ENCODE results near the gene TACC2.

TACC2 gene

DNA sequence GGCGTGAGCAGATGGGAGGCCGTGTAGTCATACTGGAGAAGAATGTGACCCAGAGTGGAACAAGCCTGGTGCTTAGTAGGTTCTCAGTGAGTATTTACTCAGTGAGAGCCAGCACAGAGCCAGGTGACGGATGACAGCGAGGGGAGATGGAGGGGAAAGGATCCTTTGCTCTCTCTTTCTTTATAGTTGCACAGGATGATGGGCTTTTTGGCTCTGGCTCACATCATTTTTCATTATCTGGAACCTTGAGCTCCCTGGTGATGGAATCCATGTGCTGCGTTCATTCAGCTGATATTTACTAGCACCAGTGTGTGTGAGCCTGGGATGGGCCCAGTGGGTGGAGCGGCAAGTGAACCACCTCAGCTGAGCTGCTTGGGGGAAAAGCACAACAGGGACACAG, 299.3 kb downstream of the TACC2 start:
- Histone ChIP-seq H3K4me3 (ENCODE audit: insufficient read depth, low read length, poor library complexity, severe bottlenecking) (no peak overlapping the region), H3K9me3 (ENCODE audit: insufficient read depth, low read length) (no peaks in the 10 kb centered on the region), H3K36me3 (ENCODE audit: low read length) (no peaks in the 10 kb centered on the region), H2AFZ (ENCODE audit: low read depth, low read length, severe bottlenecking) (no peak overlapping the region), H3K27me3 (ENCODE audit: low read length) (no peaks in the 10 kb centered on the region), H3K79me2 (ENCODE audit: insufficient read depth, low read length) (no peaks in the 10 kb centered on the region), H4K20me1 (ENCODE audit: low read depth, low read length) (no peaks in the 10 kb centered on the region), H3K4me2 (ENCODE audit: low read depth, low read length, poor library complexity, severe bottlenecking) (no peak overlapping the region), H3K27ac (ENCODE audit: low read depth, low read length) (no peak overlapping the region), H3F3A (ENCODE audit: insufficient read depth) (no peaks in the 10 kb centered on the region), H3K9me2 (replicated peaks; ENCODE audit: insufficient read depth, low read length) (no peaks in the 10 kb centered on the region), H3K9ac (ENCODE audit: low read length) (no peak overlapping the region)
- TF ChIP-seq, protein P1, sequence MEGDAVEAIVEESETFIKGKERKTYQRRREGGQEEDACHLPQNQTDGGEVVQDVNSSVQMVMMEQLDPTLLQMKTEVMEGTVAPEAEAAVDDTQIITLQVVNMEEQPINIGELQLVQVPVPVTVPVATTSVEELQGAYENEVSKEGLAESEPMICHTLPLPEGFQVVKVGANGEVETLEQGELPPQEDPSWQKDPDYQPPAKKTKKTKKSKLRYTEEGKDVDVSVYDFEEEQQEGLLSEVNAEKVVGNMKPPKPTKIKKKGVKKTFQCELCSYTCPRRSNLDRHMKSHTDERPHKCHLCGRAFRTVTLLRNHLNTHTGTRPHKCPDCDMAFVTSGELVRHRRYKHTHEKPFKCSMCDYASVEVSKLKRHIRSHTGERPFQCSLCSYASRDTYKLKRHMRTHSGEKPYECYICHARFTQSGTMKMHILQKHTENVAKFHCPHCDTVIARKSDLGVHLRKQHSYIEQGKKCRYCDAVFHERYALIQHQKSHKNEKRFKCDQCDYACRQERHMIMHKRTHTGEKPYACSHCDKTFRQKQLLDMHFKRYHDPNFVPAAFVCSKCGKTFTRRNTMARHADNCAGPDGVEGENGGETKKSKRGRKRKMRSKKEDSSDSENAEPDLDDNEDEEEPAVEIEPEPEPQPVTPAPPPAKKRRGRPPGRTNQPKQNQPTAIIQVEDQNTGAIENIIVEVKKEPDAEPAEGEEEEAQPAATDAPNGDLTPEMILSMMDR (IDR thresholded peaks at IDR 0.05; ENCODE audit: insufficient read depth, low read length, poor library complexity, severe bottlenecking): no peak
- no peak for TF ChIP-seq EZH2phosphoT487 (conservative IDR thresholded peaks at IDR 0.05; ENCODE audit: low read length)

DNA sequence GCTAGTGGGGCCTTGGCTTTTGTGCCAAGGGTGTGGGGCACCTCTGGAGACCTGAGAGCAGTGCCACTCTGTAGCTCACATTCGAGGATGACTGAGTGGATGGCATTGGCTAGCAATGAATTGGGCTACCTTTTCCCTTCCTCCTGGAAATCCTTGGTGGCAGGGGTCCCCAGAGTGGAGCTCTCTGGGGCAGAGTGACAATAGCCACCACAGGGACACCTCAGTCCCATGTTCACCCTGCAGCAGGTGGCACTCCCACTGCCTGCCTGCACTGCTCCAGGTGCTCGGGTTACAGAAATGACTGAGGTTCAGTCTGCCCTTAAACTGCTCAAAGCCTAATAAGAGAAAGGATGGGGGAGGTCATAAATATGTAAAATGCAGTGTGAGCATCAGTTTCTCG, 300.0 kb downstream of the TACC2 start:
- no peak overlapping the region for H3K27ac ChIP-seq (ENCODE audit: low read depth, low read length)
- H3K9me3 ChIP-seq (ENCODE audit: insufficient read depth, low read length): no peaks in the 10 kb centered on the region
- no peak overlapping the region for H3K4me2 ChIP-seq (ENCODE audit: low read depth, low read length, poor library complexity, severe bottlenecking)
- H2AFZ ChIP-seq (ENCODE audit: low read depth, low read length, severe bottlenecking): no peak overlapping the region
- H3K4me3 ChIP-seq (ENCODE audit: insufficient read depth, low read length, poor library complexity, severe bottlenecking): no peak overlapping the region
- H3F3A ChIP-seq (ENCODE audit: insufficient read depth): no peaks in the 10 kb centered on the region
- no peaks in the 10 kb centered on the region for H3K9me2 ChIP-seq (replicated peaks; ENCODE audit: insufficient read depth, low read length)
- H3K9ac ChIP-seq (ENCODE audit: low read length): no peak overlapping the region
- H4K20me1 ChIP-seq (ENCODE audit: low read depth, low read length): no peaks in the 10 kb centered on the region
- no peaks in the 10 kb centered on the region for H3K79me2 ChIP-seq (ENCODE audit: insufficient read depth, low read length)
- TF ChIP-seq, protein P1 (IDR thresholded peaks at IDR 0.05; ENCODE audit: insufficient read depth, low read length, poor library complexity, severe bottlenecking): no peak
- TF ChIP-seq EZH2phosphoT487 (conservative IDR thresholded peaks at IDR 0.05; ENCODE audit: low read length): no peak
- no peaks in the 10 kb centered on the region for H3K27me3 ChIP-seq (ENCODE audit: low read length)
- no peaks in the 10 kb centered on the region for H3K36me3 ChIP-seq (ENCODE audit: low read length)

DNA sequence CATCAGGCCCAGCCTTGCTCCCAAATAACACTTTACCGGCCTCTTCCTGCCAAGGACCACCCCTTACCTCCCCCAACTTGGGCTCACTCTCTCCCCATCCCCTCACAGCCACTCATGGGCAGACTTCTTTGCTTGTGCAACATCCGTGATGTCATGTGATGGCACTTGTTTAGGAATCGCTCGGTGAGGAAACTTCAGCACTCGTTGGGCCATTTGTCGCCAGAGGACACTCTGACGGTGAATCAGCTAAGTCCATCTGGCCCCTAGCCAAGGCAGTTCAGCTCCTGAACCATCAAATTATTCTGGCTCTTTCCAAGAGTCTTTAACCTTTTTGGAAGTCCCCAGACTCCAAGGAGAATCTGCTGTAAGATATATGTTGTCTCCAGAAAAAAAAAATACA, 301.4 kb downstream of the TACC2 start:
- Histone ChIP-seq H3K9ac (ENCODE audit: low read length) (no peak overlapping the region), H3K4me2 (ENCODE audit: low read depth, low read length, poor library complexity, severe bottlenecking) (no peak overlapping the region)

More for the DNA sequence above, 301.4 kb downstream of the TACC2 start:
- no peak overlapping the region for H3K27ac ChIP-seq (ENCODE audit: low read depth, low read length)
- no peaks in the 10 kb centered on the region for H3F3A ChIP-seq (ENCODE audit: insufficient read depth)
- H3K79me2 ChIP-seq (ENCODE audit: insufficient read depth, low read length): no peaks in the 10 kb centered on the region
- H3K9me3 ChIP-seq (ENCODE audit: insufficient read depth, low read length): no peaks in the 10 kb centered on the region
- H3K9me2 ChIP-seq (replicated peaks; ENCODE audit: insufficient read depth, low read length): no peaks in the 10 kb centered on the region
- H3K27me3 ChIP-seq (ENCODE audit: low read length): no peaks in the 10 kb centered on the region
- no peaks in the 10 kb centered on the region for H3K36me3 ChIP-seq (ENCODE audit: low read length)
- no peak overlapping the region for H2AFZ ChIP-seq (ENCODE audit: low read depth, low read length, severe bottlenecking)
- no peaks in the 10 kb centered on the region for H4K20me1 ChIP-seq (ENCODE audit: low read depth, low read length)
- H3K4me3 ChIP-seq (ENCODE audit: insufficient read depth, low read length, poor library complexity, severe bottlenecking): no peak overlapping the region
- TF ChIP-seq EZH2phosphoT487 (conservative IDR thresholded peaks at IDR 0.05; ENCODE audit: low read length): no peak
- TF ChIP-seq, protein P1 (IDR thresholded peaks at IDR 0.05; ENCODE audit: insufficient read depth, low read length, poor library complexity, severe bottlenecking): no peak
